PC-3 (cell line): Measurements from ENCODE around the gene CD2AP. TPM values are rescaled to one million over a fixed set of nuclear protein-coding genes. Genes with fewer than 3 reads are reported as not detected.

Experiments used
- ATAC-seq: fragments of 200-7000 bp; cut with Tn5 transposase; 2 replicates; pipeline ENCODE4 v1.9.1; 2020; ENCODE audit warnings: mild to moderate bottlenecking, moderate library complexity
- BruUV-seq: library from RNA; stranded (reverse); fragments of 400-500 nt; replicated peaks from 2 replicates; lab custom pipeline; 2021; lab: Mats Ljungman, UMichigan
- CTCF ChIA-PET: fragments of 300-600 bp; sonication (Branson Sonifier 250); formaldehyde crosslinking; loops from one replicate; lab custom pipeline; 2022; ENCODE audit warnings: antibody characterized with exemption; lab: Charles Lee
- POLR2A ChIA-PET: fragments of 300-600 bp; sonication (Branson Sonifier 250); formaldehyde crosslinking; loops from one replicate; lab custom pipeline; 2022; ENCODE audit warnings: antibody characterized with exemption; ENCODE audit not compliant: unreplicated experiment; lab: Charles Lee
- DNase-seq: peaks from one replicate; pipeline ENCODE4 v3.0.0-alpha.2; 2015
- H2AFZ ChIP-seq: fragments of 300-600 bp; sonication (generic); 2 replicates; pipeline ENCODE4 v1.6.0; 2016; ENCODE audit warnings: antibody characterized with exemption, low read length
- H3F3A ChIP-seq: fragments of 300-600 bp; sonication (generic); one replicate; pipeline ENCODE4 v1.6.0; 2017; ENCODE audit warnings: antibody characterized with exemption, low read length, control low read depth, mild to moderate bottlenecking; ENCODE audit not compliant: unreplicated experiment
- H3K27ac ChIP-seq: fragments of 300-600 bp; sonication (generic); 2 replicates; pipeline ENCODE4 v1.5.1; 2016; ENCODE audit warnings: mild to moderate bottlenecking, low read length
- H3K27me3 ChIP-seq: fragments of 300-600 bp; sonication (generic); 2 replicates; pipeline ENCODE4 v1.6.1; 2016; ENCODE audit warnings: low read length, mixed read lengths
- H3K36me3 ChIP-seq: fragments of 300-600 bp; sonication (generic); 2 replicates; pipeline ENCODE4 v1.6.1; 2016; ENCODE audit warnings: low read depth, mixed run types, low read length, mixed read lengths
- H3K4me1 ChIP-seq: fragments of 300-600 bp; sonication (generic); 2 replicates; pipeline ENCODE4 v1.5.1; 2016; ENCODE audit warnings: low read length; ENCODE audit not compliant: insufficient read depth
- H3K4me2 ChIP-seq: fragments of 300-600 bp; sonication (generic); 2 replicates; pipeline ENCODE4 v1.6.0; 2016; ENCODE audit warnings: low read length
- H3K4me3 ChIP-seq: fragments of 300-600 bp; sonication (generic); 2 replicates; pipeline ENCODE4 v1.5.1; 2016; ENCODE audit warnings: mild to moderate bottlenecking, low read length, mixed read lengths
- H3K79me2 ChIP-seq: fragments of 300-600 bp; sonication (generic); 2 replicates; pipeline ENCODE4 v1.6.1; 2017; ENCODE audit warnings: low read length, mixed read lengths
- H3K9ac ChIP-seq: fragments of 300-600 bp; sonication (generic); 2 replicates; pipeline ENCODE4 v1.6.0; 2016; ENCODE audit warnings: mild to moderate bottlenecking, low read length
- H3K9me2 ChIP-seq: fragments of 300-600 bp; sonication (generic); replicated peaks from 2 replicates; pipeline ENCODE4 v1.6.1; 2016; ENCODE audit warnings: mixed run types, low read length, mixed read lengths
- H3K9me3 ChIP-seq: fragments of 300-600 bp; sonication (generic); 2 replicates; pipeline ENCODE4 v1.6.1; 2016; ENCODE audit warnings: low read length, mixed read lengths
- H4K20me1 ChIP-seq: fragments of 300-600 bp; sonication (generic); 2 replicates; pipeline ENCODE4 v1.6.1; 2016; ENCODE audit warnings: low read length, mixed read lengths
- EZH2 ChIP-seq: fragments of 300-600 bp; sonication (generic); IDR thresholded peaks from one replicate; pipeline ENCODE4 v1.6.1; 2017; ENCODE audit warnings: antibody characterized with exemption, mild to moderate bottlenecking, low read length; ENCODE audit not compliant: unreplicated experiment
- EZH2phosphoT487 ChIP-seq: fragments of 300-600 bp; sonication (generic); IDR thresholded peaks from 2 replicates; pipeline ENCODE4 v1.6.1; 2018; ENCODE audit warnings: mild to moderate bottlenecking, antibody characterized with exemption, low read length, borderline replicate concordance
- intact Hi-C: fragments of 100-400 bp; cut with micrococcal nuclease; formaldehyde crosslinking; loops from 2 replicates; pipeline ENCODE4 v1.9.0; 2023
- total RNA-seq: library from RNA; depleted of rRNA; stranded (reverse); fragments of >200 nt; gene quantifications from 2 replicates; pipeline ENCODE4 v1.2.3, GENCODE V29; 2014
- TF ChIP-seq, protein P1 (sequence below): fragments of 300-600 bp; sonication (generic); conservative IDR thresholded peaks from 2 replicates; pipeline ENCODE4 v1.5.1; 2017; ENCODE audit warnings: antibody characterized with exemption, low read depth, mild to moderate bottlenecking, low read length

The CD2AP gene
- total RNA-seq, 1 experiment from 2014 or later = 16.2 TPM

DNA sequence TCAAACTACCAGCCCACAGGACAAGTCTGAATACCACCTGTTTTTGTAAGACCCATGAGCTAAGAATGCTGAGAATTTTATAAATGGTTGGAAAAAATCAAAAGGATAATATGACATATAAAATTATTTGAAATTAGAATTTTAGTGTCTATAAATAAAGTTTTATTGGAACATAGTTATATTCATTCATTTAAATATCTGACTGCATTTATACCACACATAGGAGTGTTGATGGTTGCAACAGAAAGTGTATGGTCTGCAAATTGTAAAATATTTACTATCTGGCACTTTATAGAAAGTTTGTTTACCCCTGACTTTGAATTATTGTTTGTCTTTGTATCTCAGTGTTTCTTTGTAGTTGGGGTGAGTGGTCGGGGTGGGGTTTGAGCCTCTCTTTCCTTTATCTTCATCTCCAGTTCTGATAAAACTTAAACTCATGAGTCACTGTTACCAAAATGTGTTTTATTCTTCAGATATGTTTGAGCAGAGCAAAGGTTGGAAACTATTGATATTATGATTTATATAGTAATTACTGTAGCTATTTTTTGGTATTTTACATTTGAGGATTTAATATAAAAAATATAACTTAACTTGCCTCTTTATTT lies 55.5 kb downstream of the CD2AP start:
- no peaks in the 10 kb centered on the region for H3F3A ChIP-seq
- BruUV-seq = no TSS peak
- H3K4me2 ChIP-seq = no peak overlapping the region
- no peak overlapping the region for H2AFZ ChIP-seq
- H3K9ac ChIP-seq = no peak overlapping the region
- ChIA-PET POLR2A (no interaction called here), CTCF (no interaction called here)
- H3K4me1 ChIP-seq = no peaks in the 10 kb centered on the region
- no peak for DNase-seq
- H3K79me2 ChIP-seq = peaks cover 17% of the 10 kb centered on the region
- 0 out of 2 replicates have a peak, but pooled peaks cover 3% of the 10 kb centered on the region for H4K20me1 ChIP-seq
- no peaks in the 10 kb centered on the region for H3K9me2 ChIP-seq
- intact Hi-C loops = loop anchor here (10.0 kb wide), 1 partner anchor 118 kb away; no protein-coding TSS in a partner anchor
- H3K27me3 ChIP-seq = no peaks in the 10 kb centered on the region
- no peak for TF ChIP-seq EZH2phosphoT487
- H3K27ac ChIP-seq = no peak overlapping the region
- H3K36me3 ChIP-seq = peaks cover 4% of the 10 kb centered on the region; the same call in 1 of the 2 replicates
- H3K9me3 ChIP-seq = no peaks in the 10 kb centered on the region
- H3K4me3 ChIP-seq = no peak overlapping the region
- 0 out of 2 replicates have a peak, but pooled peaks have one; percentile 13 for ATAC-seq

DNA sequence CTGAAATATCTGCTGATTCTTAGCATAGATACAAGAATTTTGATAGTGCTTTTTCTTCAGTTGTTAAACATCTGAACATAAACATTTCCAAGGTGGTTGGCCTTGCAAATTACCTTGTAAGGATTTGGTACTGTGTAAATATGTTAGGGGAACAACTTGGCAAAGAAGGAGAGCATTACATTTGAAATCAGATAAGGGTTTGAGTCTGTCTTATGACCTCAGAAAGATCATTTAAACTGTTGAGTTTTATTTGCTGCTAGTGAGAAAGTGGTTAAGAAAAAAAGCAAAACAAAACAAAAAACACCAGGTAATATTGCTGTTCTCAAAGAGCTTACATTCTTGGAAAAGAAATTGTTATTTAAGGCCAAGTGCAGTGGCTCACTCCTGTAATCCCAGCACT lies 56.5 kb downstream of the CD2AP start:
- ATAC-seq = no peak
- no peak overlapping the region for H3K4me2 ChIP-seq
- H3K4me1 ChIP-seq = no peaks in the 10 kb centered on the region
- H3K9me3 ChIP-seq = no peaks in the 10 kb centered on the region
- no peaks in the 10 kb centered on the region for H3K9me2 ChIP-seq
- H4K20me1 ChIP-seq = 0 out of 2 replicates have a peak, but pooled peaks cover 3% of the 10 kb centered on the region
- no peak overlapping the region for H3K27ac ChIP-seq
- no peak overlapping the region for H3K9ac ChIP-seq
- TF ChIP-seq EZH2phosphoT487 = no peak
- TF ChIP-seq, protein P1, sequence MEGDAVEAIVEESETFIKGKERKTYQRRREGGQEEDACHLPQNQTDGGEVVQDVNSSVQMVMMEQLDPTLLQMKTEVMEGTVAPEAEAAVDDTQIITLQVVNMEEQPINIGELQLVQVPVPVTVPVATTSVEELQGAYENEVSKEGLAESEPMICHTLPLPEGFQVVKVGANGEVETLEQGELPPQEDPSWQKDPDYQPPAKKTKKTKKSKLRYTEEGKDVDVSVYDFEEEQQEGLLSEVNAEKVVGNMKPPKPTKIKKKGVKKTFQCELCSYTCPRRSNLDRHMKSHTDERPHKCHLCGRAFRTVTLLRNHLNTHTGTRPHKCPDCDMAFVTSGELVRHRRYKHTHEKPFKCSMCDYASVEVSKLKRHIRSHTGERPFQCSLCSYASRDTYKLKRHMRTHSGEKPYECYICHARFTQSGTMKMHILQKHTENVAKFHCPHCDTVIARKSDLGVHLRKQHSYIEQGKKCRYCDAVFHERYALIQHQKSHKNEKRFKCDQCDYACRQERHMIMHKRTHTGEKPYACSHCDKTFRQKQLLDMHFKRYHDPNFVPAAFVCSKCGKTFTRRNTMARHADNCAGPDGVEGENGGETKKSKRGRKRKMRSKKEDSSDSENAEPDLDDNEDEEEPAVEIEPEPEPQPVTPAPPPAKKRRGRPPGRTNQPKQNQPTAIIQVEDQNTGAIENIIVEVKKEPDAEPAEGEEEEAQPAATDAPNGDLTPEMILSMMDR = no peak
- no peaks in the 10 kb centered on the region for H3F3A ChIP-seq
- no peak overlapping the region for H3K4me3 ChIP-seq
- no peaks in the 10 kb centered on the region for H3K27me3 ChIP-seq
- no peak for DNase-seq
- peaks cover 4% of the 10 kb centered on the region; the same call in 1 of the 2 replicates for H3K36me3 ChIP-seq
- ChIA-PET CTCF (no interaction called here), POLR2A (no interaction called here)
- H3K79me2 ChIP-seq = peaks cover 11% of the 10 kb centered on the region
- intact Hi-C loops = loop anchor here (10.0 kb wide), 1 partner anchor 119 kb away; no protein-coding TSS in a partner anchor
- no TSS peak for BruUV-seq
- no peak overlapping the region for H2AFZ ChIP-seq

DNA sequence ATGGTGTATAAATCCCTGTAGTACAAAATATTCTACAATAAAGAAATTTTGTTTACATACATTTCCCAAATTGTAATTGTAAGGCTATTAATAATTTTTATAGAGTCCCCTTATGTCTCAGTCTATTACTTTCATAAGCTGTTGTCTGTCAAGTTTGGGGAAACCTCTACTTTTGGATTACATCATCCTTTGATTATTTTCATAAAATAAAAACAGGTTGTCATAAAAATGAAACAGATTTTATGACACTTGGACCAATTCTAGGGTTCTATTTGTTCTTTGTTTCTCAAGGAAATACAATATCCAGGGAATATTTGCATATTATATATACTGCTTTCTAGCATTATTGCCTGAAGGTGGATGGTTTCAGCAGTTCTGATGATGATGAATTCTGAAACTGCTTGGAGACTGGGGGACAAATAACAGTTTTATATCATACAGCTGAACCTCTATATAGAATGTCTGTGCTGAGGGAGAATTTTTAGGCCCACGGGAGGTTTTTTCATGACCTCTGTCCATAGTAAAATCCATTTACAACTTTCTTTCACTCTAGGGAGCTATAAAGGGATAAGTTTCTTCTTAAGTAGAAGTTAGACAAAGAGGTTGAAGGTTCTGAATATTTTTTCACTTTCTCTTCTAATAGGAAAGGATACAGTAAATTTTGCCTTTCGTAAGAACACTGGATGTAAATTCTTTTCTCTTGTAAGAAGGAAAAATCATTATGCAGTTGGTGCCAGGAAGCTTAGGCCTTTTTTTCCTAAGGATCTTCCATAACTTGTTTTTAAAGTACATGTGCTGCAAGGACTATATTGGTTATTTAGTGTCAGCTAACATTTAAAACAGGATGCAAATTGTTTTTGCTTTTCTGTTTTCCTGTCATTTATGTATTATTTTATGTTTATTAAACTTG lies 58.0 kb downstream of the CD2AP start:
- BruUV-seq = no TSS peak
- CTCF ChIA-PET = no interaction called here
- TF ChIP-seq, protein P1 = no peak
- no peak for TF ChIP-seq EZH2phosphoT487
- no peak for TF ChIP-seq EZH2

More for the DNA sequence above, 58.0 kb downstream of the CD2AP start:
- no peak overlapping the region for H3K9ac ChIP-seq
- POLR2A ChIA-PET = no interaction called here
- no peak overlapping the region for H3K4me3 ChIP-seq
- no peaks in the 10 kb centered on the region for H3K79me2 ChIP-seq
- no peaks in the 10 kb centered on the region for H3K9me3 ChIP-seq
- no peak overlapping the region for H3K4me2 ChIP-seq
- H3F3A ChIP-seq = no peaks in the 10 kb centered on the region
- H3K27ac ChIP-seq = no peak overlapping the region
- H3K36me3 ChIP-seq = peaks cover 4% of the 10 kb centered on the region; the same call in 1 of the 2 replicates
- no peaks in the 10 kb centered on the region for H3K4me1 ChIP-seq
- H3K9me2 ChIP-seq = no peaks in the 10 kb centered on the region
- intact Hi-C loops = loop anchor here (10.0 kb wide), 1 partner anchor 121 kb away; no protein-coding TSS in a partner anchor
- no peak for DNase-seq
- H3K27me3 ChIP-seq = no peaks in the 10 kb centered on the region
- ATAC-seq = no peak
- no peaks in the 10 kb centered on the region for H4K20me1 ChIP-seq
- H2AFZ ChIP-seq = no peak overlapping the region
